HG03469 (cell line): ENCODE measurements around the gene STK16.

Experiments used
- ATAC-seq: cut with Tn5 transposase; IDR thresholded peaks from one replicate; pipeline ENCODE4 v1.9.1; 2021; ENCODE audit warnings: mild to moderate bottlenecking, moderate library complexity, moderate number of reproducible peaks; ENCODE audit not compliant: unreplicated experiment

Gene STK16

GRCh38 chr2:219268294-219268693 lies 23.0 kb downstream of the STK16 start:
- no peak for ATAC-seq

- no peak for ATAC-seq
Measured at GRCh38 chr2:219269362-219270054, 24.2 kb downstream of the STK16 start.

- ATAC-seq = no peak
Measured at GRCh38 chr2:219270055-219270372, 24.7 kb downstream of the STK16 start.

- ATAC-seq = no peak
Measured at GRCh38 chr2:219271021-219271420, 25.7 kb downstream of the STK16 start.

- ATAC-seq = no peak
Measured at GRCh38 chr2:219272356-219272755, 27.1 kb downstream of the STK16 start.

- no peak for ATAC-seq
Measured at GRCh38 chr2:219272995-219273394, 27.7 kb downstream of the STK16 start.

- no peak for ATAC-seq
Measured at GRCh38 chr2:219273937-219274336, 28.7 kb downstream of the STK16 start.

GRCh38 chr2:219274361-219274921 lies 29.2 kb downstream of the STK16 start:
- no peak for ATAC-seq

- peak; percentile 22 for ATAC-seq
Measured at GRCh38 chr2:219277703-219278654, 32.7 kb downstream of the STK16 start.

- ATAC-seq = no peak
Measured at GRCh38 chr2:219278655-219279150, 33.4 kb downstream of the STK16 start.

GRCh38 chr2:219279151-219279915 lies 34.1 kb downstream of the STK16 start, which contains the start of gene DNAJB2:
TSS of gene DNAJB2 (plus strand) at chr2:219279366. CDS start at chr2:219279834, 468 bp downstream.
- peak; percentile 76 for ATAC-seq

- ATAC-seq = no peak
Measured at GRCh38 chr2:219279916-219280516, 34.7 kb downstream of the STK16 start.

- ATAC-seq = no peak
Measured at GRCh38 chr2:219280651-219281050, 35.4 kb downstream of the STK16 start.

GRCh38 chr2:219281588-219281987 lies 36.3 kb downstream of the STK16 start:
- no peak for ATAC-seq

GRCh38 chr2:219282375-219282774 lies 37.1 kb downstream of the STK16 start:
- ATAC-seq = no peak

GRCh38 chr2:219282943-219283581 lies 37.8 kb downstream of the STK16 start:
- no peak for ATAC-seq

- ATAC-seq = no peak
Measured at GRCh38 chr2:219284501-219285372, 39.5 kb downstream of the STK16 start.

- no peak for ATAC-seq
Measured at GRCh38 chr2:219285373-219285735, 40.1 kb downstream of the STK16 start.

- no peak for ATAC-seq
Measured at GRCh38 chr2:219285894-219286425, 40.7 kb downstream of the STK16 start.
